GM03348 (cell line): Measurements from ENCODE around the gene ATXN7L2.
"Not testable (repeated sequence)": the region's sequence is repeated elsewhere in the genome, so short reads cannot be mapped to it uniquely, and the experiment has no call there.

ENCODE experiments used
- DNase-seq: peaks from one replicate; pipeline ENCODE4 v3.0.0; 2012; ENCODE audit warnings: low spot score

The ATXN7L2 gene, protein sequence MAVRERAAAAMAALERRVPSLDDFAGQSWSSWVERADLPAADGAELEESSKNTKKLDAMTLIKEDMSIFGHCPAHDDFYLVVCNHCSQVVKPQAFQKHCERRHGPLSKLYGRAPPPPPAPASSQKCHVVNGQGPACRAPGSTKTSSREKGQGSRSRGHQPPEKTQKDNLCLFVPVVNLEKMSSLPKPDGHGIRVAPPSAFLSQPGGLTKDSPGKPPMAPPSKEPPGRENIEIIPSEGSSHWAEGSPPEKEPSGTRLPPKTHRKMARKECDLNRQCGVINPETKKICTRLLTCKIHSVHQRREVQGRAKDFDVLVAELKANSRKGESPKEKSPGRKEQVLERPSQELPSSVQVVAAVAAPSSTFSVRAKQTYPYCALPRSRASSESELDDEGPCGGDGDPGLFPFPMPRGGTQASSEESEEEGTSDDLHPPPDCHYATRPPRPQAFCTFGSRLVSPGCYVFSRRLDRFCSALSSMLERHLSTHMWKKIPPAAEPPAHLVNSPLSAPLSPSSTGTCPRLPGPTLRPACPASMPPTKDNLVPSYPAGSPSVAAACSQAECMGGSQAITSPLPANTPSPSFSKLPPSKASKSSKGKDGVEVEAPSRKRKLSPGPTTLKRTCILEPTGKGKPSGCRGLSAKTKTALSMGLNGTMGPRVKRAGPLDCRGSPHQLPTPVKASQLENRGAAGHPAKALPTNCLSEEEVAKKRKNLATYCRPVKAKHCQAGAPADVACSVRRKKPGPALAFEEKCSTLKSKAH

DNA sequence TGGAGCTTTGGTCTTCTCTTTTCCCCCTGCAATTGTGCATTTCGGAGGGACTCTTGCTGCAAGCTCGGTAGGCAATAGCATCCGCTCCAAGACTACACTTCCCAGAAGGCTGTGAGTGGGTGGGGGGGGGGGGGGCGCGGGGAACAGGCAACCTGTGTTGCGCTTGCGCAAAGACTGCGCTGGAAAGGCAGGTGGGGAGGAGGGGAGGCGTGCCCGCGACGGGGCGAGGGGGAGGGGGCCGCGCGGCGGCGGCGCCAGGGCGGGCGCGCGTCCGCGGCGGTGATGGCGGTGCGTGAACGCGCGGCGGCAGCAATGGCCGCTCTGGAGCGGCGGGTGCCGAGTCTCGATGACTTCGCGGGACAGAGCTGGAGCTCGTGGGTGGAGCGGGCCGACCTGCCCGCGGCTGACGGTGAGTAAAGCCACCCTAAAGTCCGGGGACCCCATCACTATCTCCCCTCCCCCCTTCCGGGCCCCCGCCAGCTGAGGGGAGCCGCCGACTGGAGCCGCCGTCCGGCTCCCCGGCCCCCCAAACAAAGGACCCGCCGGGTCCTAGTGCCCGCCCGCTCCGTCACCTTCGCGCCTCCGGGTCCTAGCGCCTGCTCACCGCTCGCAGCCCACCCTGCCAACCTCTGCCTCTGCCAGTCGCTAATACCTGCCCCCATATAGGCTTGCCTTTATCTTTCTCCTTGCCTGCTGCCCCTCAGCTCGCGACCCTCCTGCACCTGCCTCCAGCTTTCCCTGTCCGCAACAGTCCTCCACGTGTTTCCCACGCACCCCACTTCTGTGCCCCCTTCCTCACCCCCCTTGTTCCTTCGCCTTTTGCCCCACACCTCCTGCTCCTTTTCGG is at the start of gene ATXN7L2:
ATXN7L2 (plus strand) TSS at position 234 of the 847 bp plus-strand sequence; CDS start at position 283, 49 bp downstream.
- peak; percentile 100 for DNase-seq

DNA sequence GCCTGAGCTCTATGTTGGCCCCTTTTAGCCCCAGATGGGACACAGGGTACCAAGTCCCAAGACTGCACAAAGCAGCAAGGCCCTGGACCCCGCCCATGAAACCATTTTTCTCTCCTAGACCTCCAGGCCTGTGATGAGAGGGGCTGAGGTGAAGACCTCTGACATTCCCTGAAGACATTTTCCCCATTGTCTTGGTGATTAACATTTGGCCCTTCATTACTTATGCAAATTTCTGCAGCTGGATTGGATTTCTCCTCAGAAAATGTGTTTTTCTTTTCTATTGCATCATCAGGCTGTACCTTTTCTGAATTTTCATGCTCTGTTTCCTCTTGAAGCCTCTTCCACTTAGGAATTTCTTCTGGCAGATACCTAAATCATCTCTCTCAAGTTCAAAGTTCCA is 49.2 kb upstream of the ATXN7L2 start:
- DNase-seq = no peak

DNA sequence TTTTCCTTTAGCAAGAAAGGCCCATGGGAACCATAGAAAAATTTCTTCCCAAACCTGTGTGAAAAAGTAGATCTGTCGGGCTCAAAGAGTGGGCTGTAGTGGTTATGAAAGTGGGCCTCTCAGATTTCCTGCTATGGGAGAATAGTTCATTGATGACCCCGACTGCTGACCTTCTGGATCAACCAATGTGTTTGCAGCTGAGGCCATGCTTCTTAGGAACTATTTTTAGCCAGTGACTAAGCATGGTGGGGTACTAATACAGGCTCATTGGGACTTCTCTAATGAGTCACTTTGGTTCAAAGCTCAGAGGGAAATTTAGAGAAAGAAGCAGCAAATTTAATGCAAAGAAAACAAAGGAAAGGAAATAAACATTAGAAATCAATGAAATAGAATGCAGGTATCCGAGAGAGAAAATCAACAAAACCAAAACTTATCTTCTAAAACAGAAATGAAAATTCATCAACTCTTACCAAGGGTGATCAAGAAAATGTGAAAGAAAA is 44.9 kb upstream of the ATXN7L2 start:
- DNase-seq = peak; percentile 76

DNA sequence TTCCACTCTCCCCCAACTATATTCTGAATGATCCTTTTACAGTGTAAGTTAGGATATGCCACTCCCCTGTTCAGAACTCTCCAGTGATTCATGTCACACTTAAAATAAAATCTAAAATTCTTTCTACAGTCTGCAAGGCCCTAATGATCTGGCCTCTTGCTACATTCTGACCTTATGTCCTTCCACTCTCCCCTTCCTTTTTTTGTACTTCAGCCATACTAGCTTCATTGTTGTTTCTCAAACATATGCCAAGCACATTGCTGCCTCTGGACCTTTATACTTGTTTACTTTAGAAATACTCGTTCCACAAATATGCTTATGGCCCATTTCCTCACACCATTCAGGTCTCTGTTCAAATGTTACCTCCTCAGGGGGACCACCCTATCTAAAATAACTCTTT is 42.6 kb upstream of the ATXN7L2 start:
- peak; percentile 23 for DNase-seq

DNA sequence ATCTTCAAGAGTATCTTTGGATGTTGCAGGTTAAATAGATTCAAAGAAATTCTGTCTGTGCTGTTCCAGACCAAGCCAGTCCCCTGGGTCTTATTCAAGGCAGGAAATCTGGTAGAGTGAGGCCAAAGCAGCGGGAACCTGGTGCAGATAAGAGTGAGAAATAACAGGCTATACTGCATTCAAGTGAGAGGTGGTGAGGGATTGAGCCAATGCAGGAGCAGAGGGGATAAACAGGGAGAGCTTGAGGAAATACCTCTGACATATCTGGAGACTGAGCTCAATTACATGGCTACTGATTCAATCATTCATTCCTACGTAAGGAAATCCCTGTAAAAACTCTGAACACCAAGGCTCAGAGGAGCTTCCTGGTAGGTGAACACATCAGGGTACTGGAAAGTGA is 40.2 kb upstream of the ATXN7L2 start:
- DNase-seq = no peak

DNA sequence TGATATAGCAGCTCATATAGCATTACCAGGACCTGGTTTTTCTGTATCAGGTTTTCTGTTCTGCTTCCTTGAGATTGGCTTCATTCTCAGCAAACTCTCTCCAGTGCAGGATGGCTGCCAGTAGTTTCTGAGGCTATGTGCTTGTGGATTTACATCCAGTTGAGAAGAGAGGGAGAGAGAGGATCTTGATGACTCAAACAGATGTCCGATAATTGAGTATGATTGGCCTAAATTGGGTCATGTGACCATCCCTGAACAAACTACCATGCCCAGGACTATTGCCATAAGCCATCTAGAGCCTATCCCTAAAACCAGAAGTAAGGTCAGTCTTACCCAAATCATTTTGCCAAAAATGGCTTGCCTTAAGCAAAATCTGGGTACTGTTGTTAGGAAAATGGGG is 39.4 kb upstream of the ATXN7L2 start:
- DNase-seq = no peak

DNA sequence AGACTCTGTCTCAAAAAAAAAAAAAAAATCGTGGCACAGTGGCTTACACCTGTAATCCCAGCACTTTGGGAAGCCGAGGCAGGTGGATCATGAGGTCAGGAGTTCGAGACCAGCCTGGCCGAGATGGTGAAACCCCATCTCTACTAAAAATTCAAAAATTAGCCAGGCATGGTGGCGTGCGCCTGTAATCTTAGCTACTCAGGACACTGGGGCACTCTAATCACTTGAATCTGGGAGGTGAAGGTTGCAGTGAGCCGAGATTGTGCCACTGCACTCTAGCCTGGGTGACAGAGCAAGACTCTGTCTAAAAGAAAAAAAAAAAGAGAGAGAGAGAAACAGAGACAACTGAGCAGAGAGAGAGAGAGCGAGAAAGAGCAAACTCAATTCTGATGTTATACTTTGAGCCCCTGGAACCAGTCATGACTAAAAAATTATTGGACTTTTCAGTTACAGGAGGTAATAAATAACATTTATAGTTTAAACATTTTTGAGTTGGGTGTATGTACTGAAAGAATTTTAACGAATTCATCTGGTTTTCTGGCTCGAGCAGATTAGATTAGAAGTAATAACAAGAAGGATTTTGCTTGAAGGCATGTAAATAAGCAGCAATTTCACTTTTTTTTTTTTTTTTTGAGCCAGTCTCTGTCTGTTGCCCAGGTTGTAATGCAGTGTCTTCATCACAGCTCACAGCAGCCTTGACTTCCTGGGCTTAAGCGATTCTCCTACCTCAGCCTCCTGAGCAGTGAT is 37.6 kb upstream of the ATXN7L2 start:
- peak; percentile 44 for DNase-seq

DNA sequence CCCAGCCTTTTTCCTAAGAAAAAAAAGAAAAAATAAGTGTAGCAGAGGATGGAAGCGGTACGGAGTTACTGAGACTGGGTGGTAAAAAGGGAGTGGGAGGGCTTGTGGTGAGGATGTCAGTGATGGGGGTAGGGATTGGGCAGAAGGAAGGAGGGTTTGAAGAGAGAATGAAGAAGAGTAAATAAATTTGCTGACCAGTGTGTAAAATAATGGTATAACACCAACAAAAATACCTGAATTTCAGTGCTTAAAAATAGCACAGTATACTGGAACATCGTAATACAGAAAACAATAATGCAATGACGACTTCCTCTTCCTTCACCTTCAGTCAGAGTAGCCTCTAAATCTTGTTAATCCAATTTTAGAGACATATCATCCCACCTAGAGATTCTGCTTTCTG is 36.2 kb upstream of the ATXN7L2 start:
- DNase-seq = no peak

DNA sequence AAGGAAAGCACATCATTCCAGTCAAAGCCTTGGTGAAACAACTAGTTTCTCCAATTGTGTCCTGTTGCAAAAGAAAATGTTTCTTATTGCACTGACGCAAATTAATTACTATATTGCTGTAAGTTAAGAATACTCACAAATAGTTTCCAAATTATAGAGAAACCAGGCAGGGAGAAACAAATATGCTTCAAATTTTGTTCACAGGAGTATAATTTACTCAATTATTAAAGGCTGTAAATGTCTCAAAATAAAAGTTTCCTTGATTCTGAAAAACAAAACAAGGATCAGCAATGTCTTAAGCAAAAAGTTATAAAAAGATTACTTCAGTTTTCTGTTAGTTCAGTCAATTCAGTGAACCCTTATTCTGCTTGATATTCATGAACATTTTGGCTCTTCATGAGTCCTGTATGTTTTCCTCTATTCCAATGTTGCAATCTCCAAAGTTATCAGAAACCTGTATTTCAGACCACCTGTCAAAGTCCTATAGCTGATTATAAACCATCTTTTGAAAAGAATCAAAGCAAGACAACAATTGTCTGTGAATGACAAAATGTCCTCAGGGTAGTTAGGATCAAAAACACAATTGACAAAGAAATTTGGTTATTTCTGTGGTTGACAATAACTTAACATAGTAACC is 29.1 kb upstream of the ATXN7L2 start:
- no peak for DNase-seq

DNA sequence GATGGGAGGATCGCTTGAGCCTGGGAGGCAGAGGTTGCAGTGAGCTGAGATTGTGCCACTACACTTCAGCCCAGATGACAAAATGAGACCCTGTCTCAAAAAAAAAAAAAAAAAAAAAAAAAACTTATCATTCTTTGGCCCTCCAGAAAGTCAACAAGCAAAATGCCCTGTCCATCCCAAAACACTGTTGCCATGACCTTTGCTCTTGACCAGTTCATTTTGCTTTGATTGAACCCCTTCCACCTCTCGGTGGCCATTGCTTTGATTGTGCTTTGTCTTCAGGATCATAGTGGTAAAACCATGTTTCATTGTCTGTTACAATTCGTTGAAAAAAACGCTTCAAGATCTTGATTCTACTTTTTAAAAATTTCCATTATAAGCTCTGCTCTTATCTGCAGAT is 25.9 kb upstream of the ATXN7L2 start:
- DNase-seq = no peak

DNA sequence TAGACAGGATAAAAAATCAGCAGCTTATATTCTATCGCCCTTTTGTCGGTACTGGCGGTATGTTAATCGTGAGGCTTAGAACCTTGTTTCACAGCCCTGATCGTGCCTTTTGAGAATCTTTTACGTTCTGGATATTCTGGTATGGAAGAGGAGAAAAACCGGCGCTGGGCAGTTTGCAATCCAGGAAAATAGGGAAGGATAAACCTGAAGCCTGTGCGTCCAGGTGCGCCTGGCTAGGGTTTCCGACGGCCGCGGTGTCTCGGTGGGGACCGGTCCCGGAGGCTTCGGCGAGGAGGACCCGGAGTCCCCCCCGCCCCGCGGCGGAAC is 17.6 kb upstream of the ATXN7L2 start:
- no peak for DNase-seq

DNA sequence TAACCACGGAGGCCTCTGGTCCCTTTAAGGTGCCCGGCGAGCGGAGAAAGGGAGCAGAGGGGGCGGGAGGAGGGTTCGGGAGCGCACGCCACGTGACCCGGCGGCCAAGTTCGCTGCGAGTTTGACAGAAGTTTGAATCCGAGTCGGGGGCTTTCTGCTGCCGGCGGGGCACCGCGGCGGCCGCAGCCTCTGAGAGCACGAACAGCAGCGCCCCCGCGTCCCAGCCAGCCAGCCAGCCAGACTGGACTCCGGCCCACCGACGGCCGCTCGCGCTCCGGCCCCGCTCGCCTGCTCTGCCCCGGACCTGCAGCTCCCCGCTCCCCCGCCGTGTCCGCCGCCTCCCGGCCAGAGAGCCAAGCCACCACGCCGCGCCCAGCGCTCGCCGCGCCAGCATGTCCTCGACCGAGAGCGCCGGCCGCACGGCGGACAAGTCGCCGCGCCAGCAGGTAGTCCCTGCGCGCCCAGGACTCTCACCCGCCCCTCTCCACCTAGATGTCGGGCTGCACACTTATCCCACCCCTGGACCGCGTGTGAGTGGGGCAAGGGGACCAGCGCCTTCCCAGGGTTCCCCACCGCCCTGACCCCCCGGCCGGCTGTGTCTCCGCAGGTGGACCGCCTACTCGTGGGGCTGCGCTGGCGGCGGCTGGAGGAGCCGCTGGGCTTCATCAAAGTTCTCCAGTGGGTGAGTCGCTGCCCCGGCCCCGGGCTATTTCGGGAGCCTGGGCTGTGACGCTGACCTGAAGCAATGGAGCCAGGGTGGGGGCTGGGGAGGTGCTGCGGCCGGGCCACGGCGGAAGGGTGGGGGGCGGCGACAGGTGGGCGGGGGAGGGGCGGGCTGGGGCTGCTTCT is 17.0 kb upstream of the ATXN7L2 start, which contains the start of gene SYPL2:
SYPL2 (plus strand) TSS at position 95 of the 849 bp plus-strand sequence; CDS start at position 393, 298 bp downstream.
- DNase-seq = peak; percentile 77

DNA sequence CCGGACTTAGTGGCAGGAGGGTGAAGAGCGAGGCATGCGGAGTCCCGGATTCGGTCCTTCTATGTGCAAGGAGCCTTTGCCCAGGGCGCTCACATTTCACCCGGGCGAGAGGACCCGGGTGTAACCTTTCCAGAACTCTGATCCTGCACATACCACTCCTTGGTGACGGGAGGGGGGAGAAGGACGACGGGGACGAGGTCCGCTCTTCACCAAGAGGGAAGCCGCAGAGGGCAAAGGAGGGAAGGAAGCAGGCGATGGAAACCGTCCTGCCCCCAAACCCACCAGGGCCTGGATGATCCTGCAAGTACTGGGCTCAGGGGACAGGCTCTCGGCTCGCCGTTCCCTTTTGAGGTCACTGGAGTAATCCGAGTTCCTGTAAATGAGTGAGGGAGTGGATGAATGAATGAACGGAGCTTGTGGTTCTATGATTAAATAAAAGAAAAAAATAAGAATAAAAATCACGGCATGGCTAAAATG is 16.4 kb upstream of the ATXN7L2 start:
- DNase-seq = no peak

DNA sequence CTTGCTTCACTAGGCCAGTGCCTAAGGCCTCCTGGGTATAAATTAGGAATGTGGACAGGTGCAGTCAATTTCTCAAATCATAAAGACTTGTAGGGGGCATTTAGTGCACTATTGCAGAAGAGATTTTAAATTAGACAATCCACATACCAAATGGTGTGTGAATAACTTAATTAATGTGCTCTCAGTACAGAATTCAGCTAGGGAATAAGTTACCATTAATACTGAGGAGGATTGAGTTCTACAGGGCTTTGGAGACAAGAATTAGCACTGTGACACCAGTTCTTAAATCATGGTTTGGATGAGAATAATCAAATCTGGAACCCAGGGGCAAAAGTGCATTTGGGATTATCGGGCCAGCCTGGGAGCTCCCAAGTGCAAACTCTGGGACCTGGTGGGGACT is 15.6 kb upstream of the ATXN7L2 start:
- DNase-seq = no peak

DNA sequence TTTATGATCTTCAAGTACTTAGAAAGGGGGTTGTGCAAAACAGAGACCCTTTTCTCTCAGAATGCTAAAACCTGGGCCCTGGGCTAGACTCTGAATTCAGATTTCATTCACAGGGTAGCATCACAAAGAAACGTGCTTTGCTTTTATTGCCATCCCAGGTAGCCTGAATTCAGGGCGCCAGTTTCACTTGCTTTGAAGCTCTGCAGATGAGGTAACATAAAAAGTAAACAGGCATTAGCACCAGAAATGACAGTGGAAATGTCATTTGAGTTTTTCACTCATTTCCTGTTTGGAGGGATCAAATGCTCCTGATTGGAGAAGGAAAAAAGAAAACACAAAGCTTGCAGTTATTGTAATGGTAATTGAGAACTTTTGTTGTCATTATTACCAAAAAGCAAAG is 14.8 kb upstream of the ATXN7L2 start:
- DNase-seq = no peak

DNA sequence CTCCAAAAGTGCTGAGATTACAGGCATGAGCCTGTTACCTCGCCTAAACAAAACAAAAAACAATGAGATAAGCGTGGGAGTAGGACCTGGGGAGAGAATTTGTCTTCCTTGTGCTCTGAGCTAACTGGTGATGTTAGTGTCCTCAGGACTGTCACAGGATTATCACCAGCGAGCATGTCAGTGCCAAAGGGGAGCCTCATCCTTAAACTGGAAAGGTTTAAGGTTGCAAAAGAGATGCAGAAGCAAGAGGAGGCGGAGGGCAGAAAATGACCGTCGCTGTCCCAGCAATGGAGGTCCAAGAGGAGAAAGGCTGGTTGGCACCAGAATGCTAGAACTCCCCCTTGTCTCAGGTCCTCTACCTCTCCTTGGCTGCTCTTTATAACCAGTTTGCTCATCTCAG is 13.5 kb upstream of the ATXN7L2 start:
- DNase-seq = no peak

DNA sequence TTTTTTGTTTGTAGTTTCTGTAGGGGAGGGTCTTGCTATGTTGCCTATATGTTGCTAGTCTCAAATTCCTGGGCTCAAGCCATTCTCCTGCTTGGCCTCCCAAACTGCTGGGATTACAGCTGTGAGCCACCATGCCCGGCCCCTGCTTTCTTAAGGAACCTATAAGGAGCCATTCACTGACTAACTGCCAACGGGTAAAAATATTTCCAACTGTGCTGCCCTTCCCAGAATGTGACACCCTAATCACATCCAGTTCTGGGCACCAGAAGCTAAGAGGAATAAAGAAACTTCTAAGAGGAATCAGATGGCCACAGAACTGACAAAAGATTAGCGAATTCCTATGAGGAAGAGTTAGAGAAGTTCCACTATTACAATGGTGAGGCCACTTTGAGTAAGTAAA is 10.9 kb upstream of the ATXN7L2 start:
- DNase-seq = no peak

DNA sequence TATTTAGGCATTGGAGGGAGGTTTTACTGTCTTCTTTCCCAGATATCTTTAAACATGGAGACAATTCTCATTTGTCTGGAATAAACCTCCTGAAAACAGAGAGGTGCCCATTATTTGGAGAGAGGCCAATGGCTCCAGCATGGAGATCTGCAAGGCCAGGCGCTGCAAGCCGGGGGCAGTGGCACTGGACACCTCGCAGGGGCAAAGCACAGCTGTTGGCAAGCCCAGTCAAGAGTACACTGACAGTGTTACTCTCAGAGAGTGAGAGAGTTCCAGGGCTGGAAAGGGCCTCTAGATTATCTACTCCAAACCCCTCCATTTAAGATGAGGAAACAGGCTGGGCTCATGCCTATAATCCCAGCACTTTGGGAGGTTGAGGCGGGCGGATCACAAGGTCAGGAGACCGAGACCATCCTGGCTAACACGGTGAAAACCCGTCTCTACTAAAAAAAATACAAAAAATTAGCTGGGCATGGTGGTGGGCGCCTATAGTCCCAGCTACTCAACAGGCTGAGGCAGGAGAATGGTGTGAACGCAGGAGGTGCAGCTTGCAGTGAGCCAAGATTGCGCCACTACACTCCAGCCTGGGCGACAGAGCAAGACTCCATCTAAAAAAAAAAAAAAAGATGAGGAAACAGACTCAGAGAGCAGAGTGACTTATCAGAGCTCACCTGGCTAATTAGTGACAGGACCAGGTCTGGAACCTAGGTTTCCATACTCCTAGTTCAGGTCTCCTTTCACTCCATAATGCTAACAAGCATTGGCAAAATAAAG is 10.2 kb upstream of the ATXN7L2 start:
- not testable (repeated sequence) for DNase-seq

DNA sequence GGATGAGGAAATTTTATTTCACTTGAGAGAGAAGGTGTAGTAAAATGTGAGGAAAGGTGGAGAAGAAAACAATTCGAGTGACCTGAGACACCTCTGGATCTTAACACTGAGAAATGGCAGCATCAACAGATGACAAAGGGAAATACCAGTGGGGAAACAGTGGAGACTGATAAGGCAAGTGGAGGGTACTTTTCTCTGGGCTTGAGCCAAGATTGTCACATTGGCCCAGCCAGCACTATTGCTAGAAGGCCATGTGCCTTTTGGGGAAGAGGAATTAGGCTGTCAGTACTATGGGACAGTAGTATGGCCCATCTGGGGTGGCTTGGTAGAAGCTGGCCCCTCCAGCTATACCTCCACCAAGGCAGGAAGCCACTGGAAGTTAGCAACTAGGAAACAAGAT is 9.0 kb upstream of the ATXN7L2 start:
- no peak for DNase-seq
